Gastroesophageal sphincter (tissue), 4 donors: Measurements from ENCODE around the gene MAP3K20. TPM values are rescaled to one million over a fixed set of nuclear protein-coding genes. Genes with fewer than 3 reads are reported as not detected.

Source experiments
- ATAC-seq: fragments of 150-250 bp; one replicate; pipeline ENCODE4 v1.9.1; 2016; ENCODE audit warnings: mild to moderate bottlenecking, moderate library complexity
- H3K27ac ChIP-seq, 4 donors: fragments of 200-600 bp; sonication (generic) in 3 of 4; 1 replicate in 3 of 4; 2 replicates in 1 of 4; pipeline ENCODE4 v1.5.1; 2016 to 2019
- H3K27me3 ChIP-seq: fragments of 200-600 bp; sonication (generic); one replicate; pipeline ENCODE4 v1.5.1; 2019
- H3K36me3 ChIP-seq, 2 donors: fragments of 200-600 bp; sonication (generic); one replicate each; pipeline ENCODE4 v1.5.1; 2019; ENCODE audit warnings: control low read depth in 1 of 2
- H3K4me1 ChIP-seq, 3 donors: fragments of 200-600 bp; sonication (generic); 1 replicate in 2 of 3; 2 replicates in 1 of 3; pipeline ENCODE4 v1.5.1; 2016 to 2019; ENCODE audit warnings: control low read depth in 2 of 3
- H3K4me3 ChIP-seq, 2 donors: fragments of 200-600 bp; sonication (generic); one replicate each; pipeline ENCODE4 v1.5.1; 2019; ENCODE audit warnings: mild to moderate bottlenecking in 1 of 2, moderate library complexity in 1 of 2
- H3K9me3 ChIP-seq, 3 donors: fragments of 200-600 bp; sonication (generic); one replicate each; pipeline ENCODE4 v1.5.1; 2017 to 2019; ENCODE audit warnings: control low read depth in 2 of 3
- CTCF ChIP-seq, 4 experiments: fragments of 200-600 bp in 2 of 4; fragments of 450-650 bp in 2 of 4; sonication (generic) in 1 of 4; IDR thresholded peaks; one replicate each; pipeline ENCODE4 v1.5.1; 2017 to 2019; ENCODE audit warnings: antibody characterized with exemption in 4 of 4, mild to moderate bottlenecking in 2 of 4, moderate library complexity in 2 of 4
- EP300 ChIP-seq: sonication (generic); formaldehyde crosslinking; IDR thresholded peaks from one replicate; pipeline ENCODE4 v1.6.1; 2017; ENCODE audit warnings: antibody characterized with exemption, mild to moderate bottlenecking
- POLR2A ChIP-seq, 2 donors: fragments of 450-650 bp; IDR thresholded peaks; one replicate each; pipeline ENCODE4 v1.6.1; 2017; ENCODE audit warnings: antibody characterized with exemption in 2 of 2, mild to moderate bottlenecking in 2 of 2, moderate library complexity in 1 of 2
- POLR2AphosphoS5 ChIP-seq: sonication (generic); formaldehyde crosslinking; IDR thresholded peaks from one replicate; pipeline ENCODE4 v1.6.1; 2017; ENCODE audit warnings: antibody characterized with exemption
- WGBS, 2 donors: methylation state at CpG; one replicate each; pipeline ENCODE4 v1.1.5; 2018; ENCODE audit warnings: low coverage in 1 of 2; 5-methylcytosine and 5-hydroxymethylcytosine counted together
- total RNA-seq, 4 donors: library from RNA; depleted of rRNA; stranded (reverse); fragments of >200 nt; gene quantifications; one replicate each; pipeline ENCODE4 v1.1.0, GENCODE V29; 2016

The MAP3K20 gene
- total RNA-seq, 4 donors from 2014 or later: 318 to 496 (median 327) TPM

GRCh38 chr2:173134703-173135102 lies 59.1 kb downstream of the MAP3K20 start:
- ATAC-seq: no peak
- no peak for TF ChIP-seq EP300
- no peak for TF ChIP-seq CTCF (IDR thresholded peaks at IDR 0.05)
- no peak for TF ChIP-seq POLR2A (IDR thresholded peaks at IDR 0.05)
- no peak for TF ChIP-seq POLR2AphosphoS5
- Histone ChIP-seq H3K27ac (no peak overlapping the region), H3K9me3 (no peaks in the 10 kb centered on the region), H3K27me3 (no peaks in the 10 kb centered on the region), H3K4me3 (no peak overlapping the region), H3K36me3 (no peaks in the 10 kb centered on the region), H3K4me1 (peaks cover 3 to 93% (median 28%) of the 10 kb centered on the region in 3 donors)
- 59 to 77% methylated on average over 4 of the region's 4 CpGs for WGBS, 2 donors

GRCh38 chr2:173136067-173136466 lies 60.4 kb downstream of the MAP3K20 start:
- H3K9me3 ChIP-seq: no peaks in the 10 kb centered on the region
- H3K27me3 ChIP-seq: no peaks in the 10 kb centered on the region
- peaks cover 0 to 5% of the 10 kb centered on the region in 2 donors for H3K36me3 ChIP-seq
- peaks cover 3 to 85% (median 28%) of the 10 kb centered on the region in 3 donors for H3K4me1 ChIP-seq
- 54 to 62% methylated on average over 1 to 2 of the region's 2 CpGs for WGBS, 2 donors
- TF ChIP-seq POLR2AphosphoS5: no peak
- no peak for TF ChIP-seq EP300
- TF ChIP-seq CTCF (IDR thresholded peaks at IDR 0.05): no peak
- no peak for TF ChIP-seq POLR2A (IDR thresholded peaks at IDR 0.05)
- ATAC-seq: no peak
- peak overlapping the region in 1 of 4 donors; percentile 26 for H3K27ac ChIP-seq
- H3K4me3 ChIP-seq: no peak overlapping the region

GRCh38 chr2:173136599-173136998 lies 61.0 kb downstream of the MAP3K20 start:
- TF ChIP-seq POLR2AphosphoS5 (no peak), CTCF (IDR thresholded peaks at IDR 0.05) (no peak), POLR2A (IDR thresholded peaks at IDR 0.05) (no peak), EP300 (no peak)
- no peak overlapping the region for H3K4me3 ChIP-seq
- 50 to 67% methylated on average over 2 of the region's 2 CpGs for WGBS, 2 donors
- H3K27ac ChIP-seq: peak overlapping the region in 1 of 4 donors; percentile 26
- peaks cover 3 to 80% (median 28%) of the 10 kb centered on the region in 3 donors for H3K4me1 ChIP-seq
- no peaks in the 10 kb centered on the region for H3K9me3 ChIP-seq
- ATAC-seq: no peak
- H3K27me3 ChIP-seq: no peaks in the 10 kb centered on the region
- peaks cover 0 to 5% of the 10 kb centered on the region in 2 donors for H3K36me3 ChIP-seq

- WGBS, 2 donors: 75 to 82% methylated on average over 3 of the region's 3 CpGs
Observed at GRCh38 chr2:173137610-173138009, 62.0 kb downstream of the MAP3K20 start.

More at GRCh38 chr2:173137610-173138009, 62.0 kb downstream of the MAP3K20 start:
- Histone ChIP-seq H3K36me3 (peaks cover 0 to 5% of the 10 kb centered on the region in 2 donors), H3K27me3 (no peaks in the 10 kb centered on the region), H3K4me1 (peaks cover 3 to 70% (median 23%) of the 10 kb centered on the region in 3 donors), H3K9me3 (no peaks in the 10 kb centered on the region), H3K4me3 (no peak overlapping the region), H3K27ac (no peak overlapping the region)
- no peak for ATAC-seq
- no peak for TF ChIP-seq POLR2A (IDR thresholded peaks at IDR 0.05)
- TF ChIP-seq EP300: no peak
- no peak for TF ChIP-seq POLR2AphosphoS5
- no peak for TF ChIP-seq CTCF (IDR thresholded peaks at IDR 0.05)
